IMR-90 (cell line): ENCODE measurements around the gene MCHR2.

Experiments
- CHD1 ChIP-seq: IDR thresholded peaks from 2 replicates; pipeline ENCODE4 v1.6.1; 2012; ENCODE audit warnings: low read depth, low read length, improper control_type of control experiment
- ELK1 ChIP-seq: fragments of 150-350 bp; IDR thresholded peaks from 2 replicates; pipeline ENCODE4 v1.6.1; 2016; ENCODE audit warnings: low read depth, mild to moderate bottlenecking, low read length, moderate library complexity, borderline replicate concordance
- MAZ ChIP-seq: IDR thresholded peaks from 2 replicates; pipeline ENCODE4 v1.6.1; 2012; ENCODE audit warnings: low read depth, mild to moderate bottlenecking, low read length, improper control_type of control experiment, moderate library complexity, borderline replicate concordance
- MXI1 ChIP-seq: IDR thresholded peaks from 2 replicates; pipeline ENCODE4 v1.6.1; 2012; ENCODE audit warnings: low read depth, mild to moderate bottlenecking, low read length, moderate library complexity, borderline replicate concordance
- POLR2A ChIP-seq: IDR thresholded peaks from 2 replicates; pipeline ENCODE4 v1.6.1; 2012; ENCODE audit warnings: mild to moderate bottlenecking, low read depth, low read length
- RAD21 ChIP-seq: IDR thresholded peaks from 2 replicates; pipeline ENCODE4 v1.6.1; 2012; ENCODE audit warnings: low read length, improper control_type of control experiment
- RCOR1 ChIP-seq: IDR thresholded peaks from 2 replicates; pipeline ENCODE4 v1.6.1; 2012; ENCODE audit warnings: mild to moderate bottlenecking, low read length, improper control_type of control experiment; ENCODE audit not compliant: insufficient replicate concordance
- SMC3 ChIP-seq: fragments of 150-350 bp; IDR thresholded peaks from 2 replicates; pipeline ENCODE4 v1.6.1; 2016; ENCODE audit warnings: low read depth, mild to moderate bottlenecking, antibody characterized with exemption, low read length, moderate library complexity
- USF2 ChIP-seq: fragments of 150-350 bp; IDR thresholded peaks from 2 replicates; pipeline ENCODE4 v1.6.1; 2017; ENCODE audit warnings: mild to moderate bottlenecking, antibody characterized with exemption, low read length, low read depth
- TF ChIP-seq, protein P1 (sequence below): conservative IDR thresholded peaks from 2 replicates; pipeline ENCODE4 v1.5.1; 2012; ENCODE audit warnings: mild to moderate bottlenecking, low read depth, low read length, improper control_type of control experiment

- TF ChIP-seq SMC3 = no peak
- TF ChIP-seq, protein P1, sequence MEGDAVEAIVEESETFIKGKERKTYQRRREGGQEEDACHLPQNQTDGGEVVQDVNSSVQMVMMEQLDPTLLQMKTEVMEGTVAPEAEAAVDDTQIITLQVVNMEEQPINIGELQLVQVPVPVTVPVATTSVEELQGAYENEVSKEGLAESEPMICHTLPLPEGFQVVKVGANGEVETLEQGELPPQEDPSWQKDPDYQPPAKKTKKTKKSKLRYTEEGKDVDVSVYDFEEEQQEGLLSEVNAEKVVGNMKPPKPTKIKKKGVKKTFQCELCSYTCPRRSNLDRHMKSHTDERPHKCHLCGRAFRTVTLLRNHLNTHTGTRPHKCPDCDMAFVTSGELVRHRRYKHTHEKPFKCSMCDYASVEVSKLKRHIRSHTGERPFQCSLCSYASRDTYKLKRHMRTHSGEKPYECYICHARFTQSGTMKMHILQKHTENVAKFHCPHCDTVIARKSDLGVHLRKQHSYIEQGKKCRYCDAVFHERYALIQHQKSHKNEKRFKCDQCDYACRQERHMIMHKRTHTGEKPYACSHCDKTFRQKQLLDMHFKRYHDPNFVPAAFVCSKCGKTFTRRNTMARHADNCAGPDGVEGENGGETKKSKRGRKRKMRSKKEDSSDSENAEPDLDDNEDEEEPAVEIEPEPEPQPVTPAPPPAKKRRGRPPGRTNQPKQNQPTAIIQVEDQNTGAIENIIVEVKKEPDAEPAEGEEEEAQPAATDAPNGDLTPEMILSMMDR = no peak
- no peak for TF ChIP-seq ELK1
- no peak for TF ChIP-seq POLR2A
- TF ChIP-seq USF2 = no peak
- TF ChIP-seq RCOR1 = no peak
- no peak for TF ChIP-seq MXI1
- TF ChIP-seq MAZ = no peak
- TF ChIP-seq RAD21 = no peak
- TF ChIP-seq CHD1 = no peak
Observed at GRCh38 chr6:99991955-99992354, 2.1 kb downstream of the MCHR2 start.
